OCI-LY3 (cell line): Measurements from ENCODE around the gene PRSS50.

Experiments
- H2AFZ ChIP-seq: fragments of 200-600, 300-600 bp; shearing (Covaris generic); 2 replicates; pipeline ENCODE4 v1.6.0; 2014; ENCODE audit warnings: antibody characterized with exemption, low read depth, low read length
- H3K27ac ChIP-seq: fragments of 200-600, 300-600 bp; sonication (generic); 2 replicates; pipeline ENCODE4 v1.5.1; 2014; ENCODE audit warnings: mild to moderate bottlenecking, low read length, moderate library complexity, mixed read lengths
- H3K27me3 ChIP-seq: fragments of 200-600, 300-600 bp; sonication (generic); 2 replicates; pipeline ENCODE4 v1.6.1; 2014; ENCODE audit warnings: low read depth, low read length, mixed read lengths
- H3K36me3 ChIP-seq: fragments of 200-600, 300-600 bp; sonication (generic); replicated peaks from 2 replicates; pipeline ENCODE3; 2014; ENCODE audit warnings: low read depth, low read length, mixed read lengths
- H3K4me1 ChIP-seq: fragments of 300-600, 200-600 bp; sonication (generic); 2 replicates; pipeline ENCODE4 v1.6.1; 2014; ENCODE audit warnings: low read length, mixed read lengths
- H3K4me2 ChIP-seq: fragments of 200-600, 300-600 bp; sonication (generic); 2 replicates; pipeline ENCODE4 v1.6.1; 2014; ENCODE audit warnings: low read length, mixed read lengths
- H3K4me3 ChIP-seq: fragments of 300-600, 200-600 bp; sonication (generic); 2 replicates; pipeline ENCODE4 v1.5.1; 2014; ENCODE audit warnings: antibody characterized with exemption, mild to moderate bottlenecking, low read length, moderate library complexity
- H3K79me2 ChIP-seq: fragments of 300-600, 200-600 bp; shearing (Covaris generic); 2 replicates; pipeline ENCODE4 v1.6.1; 2014; ENCODE audit warnings: mild to moderate bottlenecking, low read length, mixed read lengths
- H3K9ac ChIP-seq: fragments of 300-600, 200-600 bp; shearing (Covaris generic); 2 replicates; pipeline ENCODE4 v1.6.0; 2014; ENCODE audit warnings: mild to moderate bottlenecking, low read length, moderate library complexity
- H3K9me3 ChIP-seq: fragments of 200-600, 300-600 bp; shearing (Covaris generic); 2 replicates; pipeline ENCODE4 v1.6.1; 2014; ENCODE audit warnings: low read length, mixed read lengths; ENCODE audit not compliant: insufficient read depth
- H4K20me1 ChIP-seq: fragments of 200-600, 300-600 bp; sonication (generic); 2 replicates; pipeline ENCODE4 v1.6.1; 2016; ENCODE audit warnings: low read length, mixed read lengths; ENCODE audit not compliant: insufficient read depth
- CTCF ChIP-seq: fragments of 200-600, 300-600 bp; sonication (generic); IDR thresholded peaks from 2 replicates; pipeline ENCODE4 v1.5.1; 2014; ENCODE audit warnings: antibody characterized with exemption, low read length, low read depth
- EZH2phosphoT487 ChIP-seq: fragments of 200-600 bp; shearing (Covaris generic); IDR thresholded peaks from 2 replicates; pipeline ENCODE4 v1.6.1; 2018; ENCODE audit warnings: antibody characterized with exemption, mixed run types, low read depth

PRSS50 gene, protein sequence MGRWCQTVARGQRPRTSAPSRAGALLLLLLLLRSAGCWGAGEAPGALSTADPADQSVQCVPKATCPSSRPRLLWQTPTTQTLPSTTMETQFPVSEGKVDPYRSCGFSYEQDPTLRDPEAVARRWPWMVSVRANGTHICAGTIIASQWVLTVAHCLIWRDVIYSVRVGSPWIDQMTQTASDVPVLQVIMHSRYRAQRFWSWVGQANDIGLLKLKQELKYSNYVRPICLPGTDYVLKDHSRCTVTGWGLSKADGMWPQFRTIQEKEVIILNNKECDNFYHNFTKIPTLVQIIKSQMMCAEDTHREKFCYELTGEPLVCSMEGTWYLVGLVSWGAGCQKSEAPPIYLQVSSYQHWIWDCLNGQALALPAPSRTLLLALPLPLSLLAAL

GRCh38 chr3:46717447-46718231 is at the start of gene PRSS50:
Gene PRSS50, minus strand, starts transcription at chr3:46717869. Its CDS starts 45 bp downstream, at chr3:46717824.
- H3K36me3 ChIP-seq, result no peaks in the 10 kb centered on the region
- no peak within 1 kb of the TSS for H2AFZ ChIP-seq
- H3K4me1 ChIP-seq, result peaks cover 11% of the 10 kb centered on the region
- no peaks in the 10 kb centered on the region for H3K9me3 ChIP-seq
- no peak within 1 kb of the TSS for H3K27ac ChIP-seq
- H3K9ac ChIP-seq, result no peak within 1 kb of the TSS
- H3K27me3 ChIP-seq, result peaks cover 21% of the 10 kb centered on the region; the same call in 1 of the 2 replicates
- no peaks in the 10 kb centered on the region for H3K79me2 ChIP-seq
- H3K4me3 ChIP-seq, result no peak within 1 kb of the TSS
- TF ChIP-seq CTCF (peak; percentile 41), EZH2phosphoT487 (no peak)
- no peaks in the 10 kb centered on the region for H4K20me1 ChIP-seq
- H3K4me2 ChIP-seq, result no peak within 1 kb of the TSS

GRCh38 chr3:46764206-46764605 is 46.5 kb upstream of the PRSS50 start:
- no peak overlapping the region for H2AFZ ChIP-seq
- no peak overlapping the region for H3K27ac ChIP-seq
- TF ChIP-seq EZH2phosphoT487 (no peak), CTCF (no peak)
- no peak overlapping the region for H3K4me2 ChIP-seq
- H3K79me2 ChIP-seq, result no peaks in the 10 kb centered on the region
- no peaks in the 10 kb centered on the region for H3K36me3 ChIP-seq
- H4K20me1 ChIP-seq, result no peaks in the 10 kb centered on the region
- H3K9ac ChIP-seq, result no peak overlapping the region
- no peaks in the 10 kb centered on the region for H3K27me3 ChIP-seq
- H3K4me1 ChIP-seq, result no peaks in the 10 kb centered on the region
- no peak overlapping the region for H3K4me3 ChIP-seq
- H3K9me3 ChIP-seq, result peaks cover 22% of the 10 kb centered on the region

DNA sequence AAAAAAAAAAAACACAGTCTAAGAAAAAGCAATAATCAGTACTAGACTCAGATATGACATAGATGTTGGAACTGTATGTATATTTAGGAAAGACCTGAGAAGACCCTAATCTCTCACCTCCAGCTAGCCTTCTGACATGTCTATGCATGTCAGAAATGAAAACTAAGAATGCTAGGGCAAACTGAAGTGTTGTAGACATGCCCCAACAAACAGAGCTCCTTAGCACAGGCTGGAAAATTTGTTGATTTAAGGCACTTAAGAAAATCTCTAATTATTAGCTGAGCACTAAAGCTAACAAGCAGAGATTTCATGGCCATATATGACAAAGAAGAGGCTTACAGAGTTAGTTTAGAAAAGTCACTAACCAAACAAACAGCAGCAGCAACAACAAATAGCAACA is 45.5 kb upstream of the PRSS50 start:
- peaks cover 20% of the 10 kb centered on the region for H3K9me3 ChIP-seq

More for the DNA sequence above, 45.5 kb upstream of the PRSS50 start:
- no peak overlapping the region for H3K4me3 ChIP-seq
- no peak for TF ChIP-seq CTCF
- no peak for TF ChIP-seq EZH2phosphoT487
- no peak overlapping the region for H3K9ac ChIP-seq
- H3K4me1 ChIP-seq, result no peaks in the 10 kb centered on the region
- no peak overlapping the region for H3K27ac ChIP-seq
- H4K20me1 ChIP-seq, result no peaks in the 10 kb centered on the region
- no peaks in the 10 kb centered on the region for H3K27me3 ChIP-seq
- H3K36me3 ChIP-seq, result no peaks in the 10 kb centered on the region
- no peak overlapping the region for H3K4me2 ChIP-seq
- H3K79me2 ChIP-seq, result no peaks in the 10 kb centered on the region
- no peak overlapping the region for H2AFZ ChIP-seq
